Prostate gland (tissue), 2 donors: Measurements from ENCODE around the gene B4GALT7. TPM values are rescaled to one million over a fixed set of nuclear protein-coding genes. Genes with fewer than 3 reads are reported as not detected.

Experiments used
- DNase-seq: peaks from one replicate; pipeline ENCODE4 v3.0.0-alpha.2; 2019; ENCODE audit warnings: low spot score
- H3K27ac ChIP-seq, 2 donors: fragments of 200-600 bp; sonication (generic); 2 replicates each; pipeline ENCODE4 v1.5.1; 2017 to 2019
- H3K27me3 ChIP-seq: fragments of 200-600 bp; sonication (generic); replicated peaks from 2 replicates; pipeline ENCODE4 v1.5.1; 2019; ENCODE audit not compliant: insufficient read depth
- H3K36me3 ChIP-seq, 2 donors: fragments of 200-600 bp; sonication (generic); 1 replicate in 1 of 2; 2 replicates in 1 of 2; pipeline versions ENCODE4 v1.5.1 to v1.8.1; 2017 to 2019
- H3K4me1 ChIP-seq: fragments of 200-600 bp; sonication (generic); replicated peaks from 2 replicates; pipeline ENCODE4 v1.5.1; 2019
- H3K4me3 ChIP-seq, 2 donors: fragments of 200-600 bp; sonication (generic); 2 replicates each; pipeline ENCODE4 v1.5.1; 2017 to 2019
- H3K9me3 ChIP-seq: fragments of 200-600 bp; sonication (generic); 2 replicates; pipeline ENCODE4 v1.5.1; 2017
- POLR2A ChIP-seq: fragments of 450-650 bp; IDR thresholded peaks from one replicate; pipeline ENCODE4 v1.6.1; 2016; ENCODE audit warnings: antibody characterized with exemption, mild to moderate bottlenecking
- POLR2AphosphoS5 ChIP-seq: sonication (generic); formaldehyde crosslinking; IDR thresholded peaks from one replicate; pipeline ENCODE4 v1.6.1; 2017; ENCODE audit warnings: antibody characterized with exemption
- WGBS: methylation state at CpG from one replicate; pipeline ENCODE4 v1.1.5; 2018; 5-methylcytosine and 5-hydroxymethylcytosine counted together
- intact Hi-C: fragments of 100-400 bp; cut with DNase I; formaldehyde crosslinking; loops from one replicate; pipeline ENCODE4 v1.14.2; 2022
- total RNA-seq, 2 donors: library from RNA; depleted of rRNA; stranded (reverse); fragments of >200 nt; gene quantifications; one replicate each; pipeline ENCODE4 v1.1.0, GENCODE V29; 2016
- TF ChIP-seq, protein P1 (sequence below), 4 experiments: fragments of 200-600 bp in 2 of 4; fragments of 450-650 bp in 2 of 4; sonication (generic) in 2 of 4; IDR thresholded peaks; 1 replicate in 3 of 4; 2 replicates in 1 of 4; pipeline ENCODE4 v1.5.1; 2016 to 2019; ENCODE audit warnings: antibody characterized with exemption in 4 of 4, mild to moderate bottlenecking in 2 of 4, moderate library complexity in 2 of 4

Gene B4GALT7
- total RNA-seq, 2 donors from 2014 or later = 41.6 to 66.2 TPM

DNA sequence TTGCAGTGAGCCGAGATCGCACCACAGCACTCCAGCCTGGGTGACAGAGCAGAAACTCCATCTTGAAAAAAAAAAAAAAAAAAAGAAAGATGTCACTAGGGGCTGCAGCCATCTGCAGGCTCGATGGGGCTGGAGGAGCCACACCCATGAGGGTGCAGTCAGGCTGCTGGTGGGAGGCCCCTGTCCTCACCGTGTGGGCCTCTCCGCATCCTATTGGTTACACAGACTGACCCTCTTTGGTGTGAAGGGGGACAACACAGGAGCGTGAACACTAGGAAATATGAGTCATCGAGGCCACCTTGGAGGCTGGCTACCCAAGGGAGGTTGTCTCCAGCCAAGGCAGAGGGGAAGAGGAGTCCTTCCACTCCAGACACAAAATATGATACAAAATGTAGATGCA, 31.6 kb upstream of the B4GALT7 start:
- Histone ChIP-seq H3K27me3 (no peaks in the 10 kb centered on the region), H3K4me1 (no peaks in the 10 kb centered on the region), H3K9me3 (no peaks in the 10 kb centered on the region), H3K36me3 (no peaks in the 10 kb centered on the region), H3K4me3 (no peak overlapping the region), H3K27ac (no peak overlapping the region)
- TF ChIP-seq, protein P1, sequence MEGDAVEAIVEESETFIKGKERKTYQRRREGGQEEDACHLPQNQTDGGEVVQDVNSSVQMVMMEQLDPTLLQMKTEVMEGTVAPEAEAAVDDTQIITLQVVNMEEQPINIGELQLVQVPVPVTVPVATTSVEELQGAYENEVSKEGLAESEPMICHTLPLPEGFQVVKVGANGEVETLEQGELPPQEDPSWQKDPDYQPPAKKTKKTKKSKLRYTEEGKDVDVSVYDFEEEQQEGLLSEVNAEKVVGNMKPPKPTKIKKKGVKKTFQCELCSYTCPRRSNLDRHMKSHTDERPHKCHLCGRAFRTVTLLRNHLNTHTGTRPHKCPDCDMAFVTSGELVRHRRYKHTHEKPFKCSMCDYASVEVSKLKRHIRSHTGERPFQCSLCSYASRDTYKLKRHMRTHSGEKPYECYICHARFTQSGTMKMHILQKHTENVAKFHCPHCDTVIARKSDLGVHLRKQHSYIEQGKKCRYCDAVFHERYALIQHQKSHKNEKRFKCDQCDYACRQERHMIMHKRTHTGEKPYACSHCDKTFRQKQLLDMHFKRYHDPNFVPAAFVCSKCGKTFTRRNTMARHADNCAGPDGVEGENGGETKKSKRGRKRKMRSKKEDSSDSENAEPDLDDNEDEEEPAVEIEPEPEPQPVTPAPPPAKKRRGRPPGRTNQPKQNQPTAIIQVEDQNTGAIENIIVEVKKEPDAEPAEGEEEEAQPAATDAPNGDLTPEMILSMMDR (IDR thresholded peaks at IDR 0.05) = no peak
- TF ChIP-seq POLR2A = no peak
- TF ChIP-seq POLR2AphosphoS5 = no peak
- no peak for DNase-seq
- WGBS = 79% methylated on average over 7 of the region's 7 CpGs
- intact Hi-C loops = no loop called here

DNA sequence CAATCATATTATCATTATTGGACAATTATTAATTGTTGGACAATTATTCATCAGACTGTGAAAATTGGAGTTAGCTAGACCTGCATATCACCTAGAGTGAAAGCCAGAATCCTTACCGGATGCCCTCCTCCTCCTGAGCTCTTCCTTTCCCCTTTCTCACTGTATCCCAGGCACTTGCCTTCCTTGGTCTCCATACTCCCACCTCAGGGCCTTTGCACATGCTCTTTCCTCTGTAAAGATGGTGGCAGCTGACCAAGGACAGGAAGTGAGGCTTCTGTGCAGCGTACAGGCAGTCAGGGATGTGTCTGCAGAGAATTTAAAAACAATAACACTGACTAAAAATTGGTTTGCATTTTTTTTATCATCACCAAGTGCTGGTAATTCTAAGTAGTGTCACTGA, 30.0 kb upstream of the B4GALT7 start:
- TF ChIP-seq, protein P1 (IDR thresholded peaks at IDR 0.05) = no peak
- no peak for TF ChIP-seq POLR2AphosphoS5
- no peak for TF ChIP-seq POLR2A
- Histone ChIP-seq H3K27me3 (no peaks in the 10 kb centered on the region), H3K36me3 (no peaks in the 10 kb centered on the region), H3K9me3 (no peaks in the 10 kb centered on the region), H3K4me3 (no peak overlapping the region), H3K4me1 (no peaks in the 10 kb centered on the region), H3K27ac (no peak overlapping the region)
- DNase-seq = no peak
- intact Hi-C loops = no loop called here
- WGBS = 91% methylated on average over 2 of the region's 2 CpGs

DNA sequence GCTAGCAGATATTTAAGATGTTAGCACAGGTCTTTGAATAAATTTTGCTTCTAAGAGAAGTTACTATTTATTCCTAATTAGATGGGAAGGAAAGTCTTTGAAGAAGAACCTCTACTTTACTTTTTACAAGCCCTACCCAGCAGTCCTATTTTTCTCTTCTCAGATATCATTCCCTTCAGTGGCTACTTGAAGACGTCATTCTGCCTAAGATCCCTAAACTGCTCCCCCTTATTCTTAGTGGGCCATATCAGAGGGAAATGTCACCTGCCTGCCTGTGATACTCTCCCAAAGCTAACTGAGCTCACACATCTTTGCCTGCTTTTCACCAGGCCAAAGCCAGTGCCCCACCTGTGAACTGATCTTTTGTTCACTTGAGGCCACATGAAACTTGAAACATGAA, 24.4 kb upstream of the B4GALT7 start:
- no peak overlapping the region for H3K4me3 ChIP-seq
- peak overlapping the region; percentile 64 to 69 for H3K27ac ChIP-seq
- peaks cover 3% of the 10 kb centered on the region for H3K4me1 ChIP-seq
- no peaks in the 10 kb centered on the region for H3K36me3 ChIP-seq
- no peak for DNase-seq
- TF ChIP-seq POLR2A (no peak), POLR2AphosphoS5 (peak; percentile 0)
- TF ChIP-seq, protein P1 (IDR thresholded peaks at IDR 0.05) = no peak
- H3K9me3 ChIP-seq = no peaks in the 10 kb centered on the region
- no peaks in the 10 kb centered on the region for H3K27me3 ChIP-seq
- intact Hi-C loops = no loop called here
- WGBS = 14% methylated on average over 1 of the region's 1 CpG

DNA sequence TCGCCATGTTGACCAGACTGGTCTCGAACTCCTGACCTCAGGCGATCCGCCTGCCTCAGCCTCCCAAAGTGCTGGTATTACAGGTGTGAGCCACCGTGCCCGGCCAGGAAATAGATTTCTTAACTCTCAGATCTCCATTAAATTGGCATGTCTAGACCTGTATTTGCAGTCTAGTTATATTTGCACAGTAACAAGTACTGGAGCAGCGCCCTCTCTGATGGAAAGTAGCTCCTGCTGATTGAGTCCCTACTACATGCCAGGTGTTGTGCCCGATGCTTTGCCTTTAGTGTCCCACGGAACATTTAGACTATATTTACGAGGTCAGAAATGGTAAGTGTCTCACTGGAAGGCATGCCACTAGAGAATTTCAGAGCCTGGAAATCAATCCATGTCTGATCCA, 23.8 kb upstream of the B4GALT7 start:
- Histone ChIP-seq H3K27ac (peak overlapping the region; percentile 64 to 69), H3K36me3 (no peaks in the 10 kb centered on the region), H3K4me1 (peaks cover 3% of the 10 kb centered on the region), H3K9me3 (no peaks in the 10 kb centered on the region), H3K4me3 (no peak overlapping the region), H3K27me3 (no peaks in the 10 kb centered on the region)
- intact Hi-C loops = no loop called here
- no peak for TF ChIP-seq POLR2A
- no peak for TF ChIP-seq POLR2AphosphoS5
- TF ChIP-seq, protein P1 (IDR thresholded peaks at IDR 0.05) = peak in 1 of 4 experiments; percentile 17
- no peak for DNase-seq
- WGBS = 62% methylated on average over 10 of the region's 10 CpGs

DNA sequence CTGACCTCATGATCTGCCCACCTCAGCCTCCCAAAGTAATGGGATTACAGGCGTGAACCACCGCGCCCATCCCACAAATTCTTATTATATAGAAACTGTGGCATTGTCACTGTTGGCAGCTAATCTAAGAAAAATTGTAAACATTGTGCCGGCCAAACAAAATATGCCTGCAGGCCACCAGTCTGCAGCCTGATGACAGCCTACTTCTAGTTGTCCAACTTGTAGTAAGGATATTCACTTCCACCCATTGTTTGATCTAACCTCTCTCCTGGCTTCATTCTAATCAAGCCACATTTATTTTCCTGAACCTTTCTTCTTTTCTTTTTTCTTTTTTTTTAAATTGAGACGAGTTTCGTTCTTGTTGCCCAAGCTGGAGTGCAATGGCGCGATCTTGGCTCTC, 21.6 kb upstream of the B4GALT7 start:
- peaks cover 3% of the 10 kb centered on the region for H3K4me1 ChIP-seq
- intact Hi-C loops = no loop called here
- TF ChIP-seq POLR2A (no peak), POLR2AphosphoS5 (no peak)
- TF ChIP-seq, protein P1 (IDR thresholded peaks at IDR 0.05) = no peak
- no peak for DNase-seq
- H3K9me3 ChIP-seq = no peaks in the 10 kb centered on the region
- H3K27me3 ChIP-seq = no peaks in the 10 kb centered on the region
- no peak overlapping the region for H3K27ac ChIP-seq
- H3K36me3 ChIP-seq = no peaks in the 10 kb centered on the region
- H3K4me3 ChIP-seq = no peak overlapping the region
- 78% methylated on average over 8 of the region's 8 CpGs for WGBS
